ENCODE data around the gene SLC35F4. TPM values are rescaled to one million over a fixed set of nuclear protein-coding genes. Genes with fewer than 3 reads are reported as not detected.

SLC35F4 gene
- total RNA-seq, 1 experiment from 2014 or later: not detected

GRCh38 chr14:57533214-57533613 lies 332.7 kb downstream of the SLC35F4 start:
- Histone ChIP-seq H3K4me3 (replicated peaks in 1 of 2; ENCODE audit: low read depth in 1 of 2, low read length in 2 of 2) (no peak overlapping the region), H3K9me3 (ENCODE audit: control insufficient read depth in 1 of 2, insufficient read depth in 1 of 2, low read depth in 1 of 2, low read length in 2 of 2) (no peaks in the 10 kb centered on the region), H3K27ac (ENCODE audit: low read depth, low read length) (no peak overlapping the region), H3K4me2 (ENCODE audit: low read length) (no peak overlapping the region), H3K27me3 (ENCODE audit: insufficient read depth, low read length) (peaks cover 35% of the 10 kb centered on the region), H2AFZ (ENCODE audit: low read depth, low read length, poor library complexity, severe bottlenecking) (no peak overlapping the region), H3K36me3 (ENCODE audit: control insufficient read depth in 1 of 2, insufficient read depth in 2 of 2, low read length in 2 of 2) (no peaks in the 10 kb centered on the region), H3K4me1 (ENCODE audit: control insufficient read depth in 1 of 2, insufficient read depth in 2 of 2, low read length in 2 of 2) (no peaks in the 10 kb centered on the region), H3K9ac (ENCODE audit: low read length) (no peak overlapping the region), H3K9me2 (ENCODE audit: insufficient read depth) (no peaks in the 10 kb centered on the region), H4K20me1 (ENCODE audit: insufficient read depth) (no peaks in the 10 kb centered on the region), H3K79me2 (ENCODE audit: insufficient read depth, low read length) (no peaks in the 10 kb centered on the region)
- DNase-seq (ENCODE audit: low read depth, low spot score) (peak; percentile 22), ATAC-seq (0 out of 2 replicates have a peak, but pooled peaks have one; percentile 62)
- ChIA-PET POLR2A (no interaction called here), CTCF (no interaction called here), RAD21 (ENCODE audit: low non-redundant PET in 1 of 2, low total read pairs in 2 of 2, uncharacterized antibody in 2 of 2, unreplicated experiment in 2 of 2) (no interaction called here)
- TF ChIP-seq, protein P1, sequence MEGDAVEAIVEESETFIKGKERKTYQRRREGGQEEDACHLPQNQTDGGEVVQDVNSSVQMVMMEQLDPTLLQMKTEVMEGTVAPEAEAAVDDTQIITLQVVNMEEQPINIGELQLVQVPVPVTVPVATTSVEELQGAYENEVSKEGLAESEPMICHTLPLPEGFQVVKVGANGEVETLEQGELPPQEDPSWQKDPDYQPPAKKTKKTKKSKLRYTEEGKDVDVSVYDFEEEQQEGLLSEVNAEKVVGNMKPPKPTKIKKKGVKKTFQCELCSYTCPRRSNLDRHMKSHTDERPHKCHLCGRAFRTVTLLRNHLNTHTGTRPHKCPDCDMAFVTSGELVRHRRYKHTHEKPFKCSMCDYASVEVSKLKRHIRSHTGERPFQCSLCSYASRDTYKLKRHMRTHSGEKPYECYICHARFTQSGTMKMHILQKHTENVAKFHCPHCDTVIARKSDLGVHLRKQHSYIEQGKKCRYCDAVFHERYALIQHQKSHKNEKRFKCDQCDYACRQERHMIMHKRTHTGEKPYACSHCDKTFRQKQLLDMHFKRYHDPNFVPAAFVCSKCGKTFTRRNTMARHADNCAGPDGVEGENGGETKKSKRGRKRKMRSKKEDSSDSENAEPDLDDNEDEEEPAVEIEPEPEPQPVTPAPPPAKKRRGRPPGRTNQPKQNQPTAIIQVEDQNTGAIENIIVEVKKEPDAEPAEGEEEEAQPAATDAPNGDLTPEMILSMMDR (IDR thresholded peaks at IDR 0.05 in 2 of 3, conservative IDR thresholded peaks at IDR 0.05 in 1 of 3; ENCODE audit: borderline replicate concordance in 1 of 3, insufficient read depth in 1 of 3, low read depth in 2 of 3, low read length in 2 of 3): peak; percentile 31 to 61 (median 50); a peak in 5 of 6 replicates
- TF ChIP-seq RAD21 (IDR thresholded peaks at IDR 0.05; ENCODE audit: low read depth) (peak; percentile 60), ATF3 (IDR thresholded peaks at IDR 0.05) (no peak), FOSL1 (IDR thresholded peaks at IDR 0.05; ENCODE audit: low read depth) (no peak)
- intact Hi-C loops (cut with micrococcal nuclease): loop anchor here (5.0 kb wide), 1 partner anchor 339 kb away; no protein-coding TSS in a partner anchor
- BruUV-seq (replicated peaks): no TSS peak

GRCh38 chr14:57530571-57530970 lies 335.3 kb downstream of the SLC35F4 start:
- Histone ChIP-seq H3K4me3 (replicated peaks in 1 of 2; ENCODE audit: low read depth in 1 of 2, low read length in 2 of 2) (no peak overlapping the region), H3K79me2 (ENCODE audit: insufficient read depth, low read length) (no peaks in the 10 kb centered on the region), H3K27me3 (ENCODE audit: insufficient read depth, low read length) (peaks cover 35% of the 10 kb centered on the region), H3K9me3 (ENCODE audit: control insufficient read depth in 1 of 2, insufficient read depth in 1 of 2, low read depth in 1 of 2, low read length in 2 of 2) (no peaks in the 10 kb centered on the region), H2AFZ (ENCODE audit: low read depth, low read length, poor library complexity, severe bottlenecking) (no peak overlapping the region), H3K9me2 (ENCODE audit: insufficient read depth) (no peaks in the 10 kb centered on the region), H3K4me2 (ENCODE audit: low read length) (no peak overlapping the region), H3K27ac (ENCODE audit: low read depth, low read length) (no peak overlapping the region), H4K20me1 (ENCODE audit: insufficient read depth) (no peaks in the 10 kb centered on the region), H3K4me1 (ENCODE audit: control insufficient read depth in 1 of 2, insufficient read depth in 2 of 2, low read length in 2 of 2) (no peaks in the 10 kb centered on the region), H3K9ac (ENCODE audit: low read length) (no peak overlapping the region), H3K36me3 (ENCODE audit: control insufficient read depth in 1 of 2, insufficient read depth in 2 of 2, low read length in 2 of 2) (no peaks in the 10 kb centered on the region)
- intact Hi-C loops (cut with micrococcal nuclease): loop anchor here (5.0 kb wide), 1 partner anchor 342 kb away; no protein-coding TSS in a partner anchor
- ChIA-PET POLR2A (no interaction called here), CTCF (no interaction called here), RAD21 (ENCODE audit: low non-redundant PET in 1 of 2, low total read pairs in 2 of 2, uncharacterized antibody in 2 of 2, unreplicated experiment in 2 of 2) (no interaction called here)
- BruUV-seq (replicated peaks): no TSS peak
- no peak for ATAC-seq
- DNase-seq (ENCODE audit: low read depth, low spot score): no peak
- TF ChIP-seq, protein P1 (IDR thresholded peaks at IDR 0.05 in 2 of 3, conservative IDR thresholded peaks at IDR 0.05 in 1 of 3; ENCODE audit: borderline replicate concordance in 1 of 3, insufficient read depth in 1 of 3, low read depth in 2 of 3, low read length in 2 of 3): no peak
- TF ChIP-seq POLR2A (IDR thresholded peaks at IDR 0.05; ENCODE audit: borderline replicate concordance, extremely low read depth, insufficient read depth, insufficient read length) (no peak), CEBPB (IDR thresholded peaks at IDR 0.05; ENCODE audit: low read depth) (no peak), POLR2AphosphoS5 (IDR thresholded peaks at IDR 0.05; ENCODE audit: low read depth, low read length) (no peak), ZBTB33 (IDR thresholded peaks at IDR 0.05; ENCODE audit: extremely low read depth, insufficient replicate concordance, low read length) (no peak), SRF (IDR thresholded peaks at IDR 0.05; ENCODE audit: low read depth) (no peak)
